ENCODE measurements around the gene ZNF688. TPM values are rescaled to one million over a fixed set of nuclear protein-coding genes. Genes with fewer than 3 reads are reported as not detected.
A peak's percentile ranks its signal among the peaks of the same experiment; 100 is the strongest.

ZNF688 gene
- total and polyA plus RNA-seq, 2 of the 8 experiments (the other 6 are each of a cell fraction or from before 2014, with no cell fraction given): 2.7 to 3.5 TPM

DNA sequence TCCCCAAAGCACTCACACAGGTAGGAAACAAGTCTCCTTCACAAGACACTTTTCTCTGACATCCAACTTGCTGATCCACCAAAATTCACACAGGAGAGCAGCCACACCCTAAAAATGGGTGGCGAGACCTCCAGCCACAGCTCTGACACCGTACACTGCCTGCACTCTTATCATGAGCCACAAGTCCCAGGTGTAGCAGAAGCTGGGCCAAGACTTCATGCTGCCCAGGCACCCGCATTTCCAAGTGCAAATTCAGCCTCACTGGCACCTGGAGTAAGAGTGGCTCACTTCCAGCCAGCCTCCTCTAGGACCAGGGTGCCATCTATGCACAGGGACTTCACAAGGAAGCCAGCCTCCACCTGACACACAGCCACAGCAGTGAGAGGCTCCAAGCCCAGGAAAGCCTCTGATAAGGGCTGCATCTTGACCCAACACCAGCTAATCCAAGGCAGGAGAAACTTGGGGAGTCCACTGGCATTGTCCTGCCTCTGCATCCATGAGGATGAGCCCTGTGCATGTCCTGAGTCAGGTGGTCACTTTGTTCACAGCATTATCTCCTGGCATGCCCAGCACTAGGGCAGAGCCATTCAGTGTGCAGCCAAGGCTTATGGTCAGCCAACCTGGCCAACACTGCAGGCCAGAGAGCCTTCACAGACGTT, 42.6 kb downstream of the ZNF688 start:
- Histone ChIP-seq H3K36me3 (ENCODE audit: control insufficient read depth in 2 of 4, insufficient read depth in 4 of 4, low read length in 3 of 4) (peaks cover 0 to 18% (median 2%) of the 10 kb centered on the region in 4 experiments; a peak in 2 of 8 replicates), H3K9me3 (ENCODE audit: insufficient read depth in 2 of 2, low read depth in 1 of 2, low read length in 1 of 2) (no peaks in the 10 kb centered on the region), H3K56ac (replicated peaks; ENCODE audit: insufficient read length, low read depth, low read length) (no peak overlapping the region), H3K79me2 (ENCODE audit: control insufficient read depth in 1 of 2, insufficient read depth in 2 of 2, low read length in 2 of 2) (0 out of 4 replicates have a peak, but pooled peaks cover 0 to 4% of the 10 kb centered on the region in 2 experiments), H2BK120ac (replicated peaks; ENCODE audit: low read depth, low read length) (no peak overlapping the region), H4K8ac (ENCODE audit: extremely low read depth, insufficient read depth, low read length) (no peak overlapping the region; the same call in 1 of the 2 replicates), H4K20me1 (replicated peaks in 1 of 2; ENCODE audit: control insufficient read depth in 1 of 2, insufficient read depth in 2 of 2, low read length in 2 of 2) (peaks cover 0 to 7% of the 10 kb centered on the region in 2 experiments), H2BK20ac (ENCODE audit: low read length) (no peak overlapping the region), H3K79me1 (ENCODE audit: low read depth, low read length) (peaks cover 2% of the 10 kb centered on the region), H3K4ac (replicated peaks; ENCODE audit: insufficient read length, low read depth, low read length) (no peak overlapping the region), H3K14ac (ENCODE audit: insufficient read length) (no peak overlapping the region), H3K9ac (replicated peaks in 1 of 4; ENCODE audit: extremely low read depth in 1 of 4, low read depth in 3 of 4, low read length in 3 of 4) (no peak overlapping the region; a peak in 1 of 7 replicates), H2BK12ac (ENCODE audit: low read depth, low read length) (no peak overlapping the region; the same call in 1 of the 2 replicates), H3K4me1 (replicated peaks in 1 of 4; ENCODE audit: control insufficient read depth in 3 of 4, insufficient read depth in 4 of 4, low read length in 3 of 4) (peaks cover 5 to 7% (median 6%) of the 10 kb centered on the region in 4 experiments), H3K23me2 (ENCODE audit: low read depth, low read length) (peaks cover 2% of the 10 kb centered on the region; the same call in 1 of the 2 replicates), H3K27ac (ENCODE audit: low read depth, low read length) (no peak overlapping the region), H3K4me3 (ENCODE audit: extremely low read depth in 1 of 4, insufficient read depth in 2 of 4, low read depth in 3 of 4, low read length in 4 of 4) (no peak overlapping the region), H2BK5ac (ENCODE audit: low read depth, low read length) (no peak overlapping the region), H2AFZ (ENCODE audit: low read length) (no peak overlapping the region), H3K4me2 (ENCODE audit: insufficient read depth in 1 of 2, low read depth in 2 of 2, low read length in 2 of 2) (no peak overlapping the region; a peak in 1 of 4 replicates), H3K18ac (ENCODE audit: extremely low read depth, low read length) (no peak overlapping the region), H4K91ac (replicated peaks; ENCODE audit: insufficient read length, low read length) (no peak overlapping the region), H3K23ac (ENCODE audit: insufficient read length) (no peak overlapping the region), H3K27me3 (replicated peaks in 1 of 4; ENCODE audit: control insufficient read depth in 3 of 4, extremely low read depth in 1 of 4, insufficient read depth in 3 of 4, low read length in 3 of 4) (no peaks in the 10 kb centered on the region), H2AK5ac (ENCODE audit: low read depth, low read length) (0 out of 2 replicates have a peak overlapping the region, but pooled peaks have one; percentile 88), H2BK15ac (ENCODE audit: low read length) (0 out of 2 replicates have a peak overlapping the region, but pooled peaks have one; percentile 83), H4K5ac (ENCODE audit: insufficient read length, low read depth, low read length) (no peak overlapping the region)
- 86% methylated on average over 4 of the region's 4 CpGs; no CpG with 5 or more reads in 1 of the 2 experiments for WGBS, 2 experiments (ENCODE audit: extremely low coverage in 1 of 2, insufficient coverage in 1 of 2, insufficient read length in 1 of 2, insufficient replicate concordance in 2 of 2, low coverage in 1 of 2, low lambda C conversion rate in 2 of 2, missing lambda C conversion rate in 1 of 2)
- ChIA-PET CTCF (ENCODE audit: partially characterized antibody) (interaction anchor here (0.6 to 2.9 kb wide), 9 partner anchors 29 to 86 kb away, joined by 3 to 12 read pairs (median 3); partner anchors contain the start of gene ZNF688), POLR2A (ENCODE audit: partially characterized antibody) (interaction anchor here (1.0 to 3.2 kb wide), 9 partner anchors 10 to 99 kb away, joined by 3 to 20 read pairs (median 3); partner anchors contain the start of genes DCTPP1 and ZNF764)
- TF ChIP-seq SAP30 (IDR thresholded peaks at IDR 0.05; ENCODE audit: insufficient read depth, insufficient replicate concordance, low read length) (no peak), TAF1 (IDR thresholded peaks at IDR 0.05; ENCODE audit: low read depth, low read length) (no peak), NANOG (IDR thresholded peaks at IDR 0.05; ENCODE audit: insufficient read depth, low read depth, low read length, poor library complexity, severe bottlenecking) (no peak), RNF2 (IDR thresholded peaks at IDR 0.05; ENCODE audit: borderline replicate concordance, low read depth, low read length, missing control alignments, poor library complexity, severe bottlenecking) (no peak)
- TF ChIP-seq, protein P1, sequence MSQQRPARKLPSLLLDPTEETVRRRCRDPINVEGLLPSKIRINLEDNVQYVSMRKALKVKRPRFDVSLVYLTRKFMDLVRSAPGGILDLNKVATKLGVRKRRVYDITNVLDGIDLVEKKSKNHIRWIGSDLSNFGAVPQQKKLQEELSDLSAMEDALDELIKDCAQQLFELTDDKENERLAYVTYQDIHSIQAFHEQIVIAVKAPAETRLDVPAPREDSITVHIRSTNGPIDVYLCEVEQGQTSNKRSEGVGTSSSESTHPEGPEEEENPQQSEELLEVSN (IDR thresholded peaks at IDR 0.05): no peak
- TF ChIP-seq, protein P2, sequence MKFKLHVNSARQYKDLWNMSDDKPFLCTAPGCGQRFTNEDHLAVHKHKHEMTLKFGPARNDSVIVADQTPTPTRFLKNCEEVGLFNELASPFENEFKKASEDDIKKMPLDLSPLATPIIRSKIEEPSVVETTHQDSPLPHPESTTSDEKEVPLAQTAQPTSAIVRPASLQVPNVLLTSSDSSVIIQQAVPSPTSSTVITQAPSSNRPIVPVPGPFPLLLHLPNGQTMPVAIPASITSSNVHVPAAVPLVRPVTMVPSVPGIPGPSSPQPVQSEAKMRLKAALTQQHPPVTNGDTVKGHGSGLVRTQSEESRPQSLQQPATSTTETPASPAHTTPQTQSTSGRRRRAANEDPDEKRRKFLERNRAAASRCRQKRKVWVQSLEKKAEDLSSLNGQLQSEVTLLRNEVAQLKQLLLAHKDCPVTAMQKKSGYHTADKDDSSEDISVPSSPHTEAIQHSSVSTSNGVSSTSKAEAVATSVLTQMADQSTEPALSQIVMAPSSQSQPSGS (IDR thresholded peaks at IDR 0.05; ENCODE audit: low read length): no peak
- DNase-seq (ENCODE audit: low read depth in 1 of 2, low spot score in 2 of 2) (no peak), FAIRE-seq (no peak)

Data from H1 (cell line).